ENCODE measurements around the gene SLC22A15.

DNA sequence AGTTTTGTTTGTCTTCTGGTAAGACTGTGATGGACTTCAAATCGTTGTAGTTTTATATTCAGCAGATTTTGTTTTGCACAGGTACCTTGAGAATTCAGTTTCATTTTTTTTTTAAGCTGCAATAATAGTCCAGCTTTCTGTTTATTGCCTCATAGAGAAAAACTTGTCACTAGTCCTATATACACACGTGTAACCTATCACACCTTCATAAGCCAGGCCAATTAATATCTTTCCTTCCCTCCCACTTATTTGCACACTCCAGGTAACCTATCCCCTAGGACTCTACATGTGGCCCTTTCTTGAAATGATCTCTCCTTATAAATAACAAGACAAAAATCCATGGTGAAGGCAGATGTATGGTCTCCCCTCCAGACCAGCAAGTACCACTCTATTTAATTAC lies 62.4 kb downstream of the SLC22A15 start:
- TF ChIP-seq ZNF530 (tag by site-specific recombination; IDR thresholded peaks at IDR 0.05; ENCODE audit: low read depth) (no peak), ZNF610 (tag by site-specific recombination; IDR thresholded peaks at IDR 0.05; ENCODE audit: borderline replicate concordance) (no peak), ZNF624 (tag by site-specific recombination; IDR thresholded peaks at IDR 0.05) (no peak), GLIS2 (tag by site-specific recombination; IDR thresholded peaks at IDR 0.05) (no peak), PRDM1 (tag by site-specific recombination; IDR thresholded peaks at IDR 0.05) (no peak), ZNF274 (IDR thresholded peaks at IDR 0.05; ENCODE audit: low read length) (no peak), ZNF274 (tag by site-specific recombination; IDR thresholded peaks at IDR 0.05; ENCODE audit: borderline replicate concordance) (no peak), TCF7L2 (IDR thresholded peaks at IDR 0.05; ENCODE audit: borderline replicate concordance, low read depth, low read length) (no peak), ZNF221 (tag by site-specific recombination; IDR thresholded peaks at IDR 0.05; ENCODE audit: borderline replicate concordance) (no peak), ZNF23 (tag by site-specific recombination; IDR thresholded peaks at IDR 0.05; ENCODE audit: borderline replicate concordance) (no peak), ZBTB21 (tag by site-specific recombination; IDR thresholded peaks at IDR 0.05) (no peak), ZNF132 (tag by site-specific recombination; IDR thresholded peaks at IDR 0.05; ENCODE audit: borderline replicate concordance) (no peak)
- TF ChIP-seq, protein P1, sequence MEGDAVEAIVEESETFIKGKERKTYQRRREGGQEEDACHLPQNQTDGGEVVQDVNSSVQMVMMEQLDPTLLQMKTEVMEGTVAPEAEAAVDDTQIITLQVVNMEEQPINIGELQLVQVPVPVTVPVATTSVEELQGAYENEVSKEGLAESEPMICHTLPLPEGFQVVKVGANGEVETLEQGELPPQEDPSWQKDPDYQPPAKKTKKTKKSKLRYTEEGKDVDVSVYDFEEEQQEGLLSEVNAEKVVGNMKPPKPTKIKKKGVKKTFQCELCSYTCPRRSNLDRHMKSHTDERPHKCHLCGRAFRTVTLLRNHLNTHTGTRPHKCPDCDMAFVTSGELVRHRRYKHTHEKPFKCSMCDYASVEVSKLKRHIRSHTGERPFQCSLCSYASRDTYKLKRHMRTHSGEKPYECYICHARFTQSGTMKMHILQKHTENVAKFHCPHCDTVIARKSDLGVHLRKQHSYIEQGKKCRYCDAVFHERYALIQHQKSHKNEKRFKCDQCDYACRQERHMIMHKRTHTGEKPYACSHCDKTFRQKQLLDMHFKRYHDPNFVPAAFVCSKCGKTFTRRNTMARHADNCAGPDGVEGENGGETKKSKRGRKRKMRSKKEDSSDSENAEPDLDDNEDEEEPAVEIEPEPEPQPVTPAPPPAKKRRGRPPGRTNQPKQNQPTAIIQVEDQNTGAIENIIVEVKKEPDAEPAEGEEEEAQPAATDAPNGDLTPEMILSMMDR (tag by site-specific recombination; IDR thresholded peaks at IDR 0.05), result no peak
- TF ChIP-seq, protein P2, sequence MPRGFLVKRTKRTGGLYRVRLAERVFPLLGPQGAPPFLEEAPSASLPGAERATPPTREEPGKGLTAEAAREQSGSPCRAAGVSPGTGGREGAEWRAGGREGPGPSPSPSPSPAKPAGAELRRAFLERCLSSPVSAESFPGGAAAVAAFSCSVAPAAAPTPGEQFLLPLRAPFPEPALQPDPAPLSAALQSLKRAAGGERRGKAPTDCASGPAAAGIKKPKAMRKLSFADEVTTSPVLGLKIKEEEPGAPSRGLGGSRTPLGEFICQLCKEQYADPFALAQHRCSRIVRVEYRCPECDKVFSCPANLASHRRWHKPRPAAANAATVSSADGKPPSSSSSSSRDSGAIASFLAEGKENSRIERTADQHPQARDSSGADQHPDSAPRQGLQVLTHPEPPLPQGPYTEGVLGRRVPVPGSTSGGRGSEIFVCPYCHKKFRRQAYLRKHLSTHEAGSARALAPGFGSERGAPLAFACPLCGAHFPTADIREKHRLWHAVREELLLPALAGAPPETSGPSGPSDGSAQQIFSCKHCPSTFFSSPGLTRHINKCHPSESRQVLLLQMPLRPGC (tag by site-specific recombination; IDR thresholded peaks at IDR 0.05), result no peak
